Measurements from ENCODE around the gene SYPL1. TPM values are rescaled to one million over a fixed set of nuclear protein-coding genes. Genes with fewer than 3 reads are reported as not detected.

Gene SYPL1
- total RNA-seq, 1 experiment from 2014 or later = 78.0 TPM

GRCh38 chr7:106073701-106074100 lies 38.4 kb downstream of the SYPL1 start:
- Histone ChIP-seq H4K20me1 (ENCODE audit: insufficient read depth) (no peaks in the 10 kb centered on the region), H3K9me2 (ENCODE audit: insufficient read depth) (no peaks in the 10 kb centered on the region), H3K4me3 (replicated peaks in 1 of 2; ENCODE audit: low read depth in 1 of 2, low read length in 2 of 2) (no peak overlapping the region), H3K4me2 (ENCODE audit: low read length) (no peak overlapping the region), H3K27ac (ENCODE audit: low read depth, low read length) (no peak overlapping the region), H2AFZ (ENCODE audit: low read depth, low read length, poor library complexity, severe bottlenecking) (no peak overlapping the region), H3K27me3 (ENCODE audit: insufficient read depth, low read length) (no peaks in the 10 kb centered on the region), H3K36me3 (ENCODE audit: control insufficient read depth in 1 of 2, insufficient read depth in 2 of 2, low read length in 2 of 2) (no peaks in the 10 kb centered on the region), H3K9me3 (ENCODE audit: control insufficient read depth in 1 of 2, insufficient read depth in 1 of 2, low read depth in 1 of 2, low read length in 2 of 2) (no peaks in the 10 kb centered on the region), H3K4me1 (ENCODE audit: control insufficient read depth in 1 of 2, insufficient read depth in 2 of 2, low read length in 2 of 2) (no peaks in the 10 kb centered on the region), H3K9ac (ENCODE audit: low read length) (no peak overlapping the region), H3K79me2 (ENCODE audit: insufficient read depth, low read length) (no peaks in the 10 kb centered on the region)
- ATAC-seq (no peak), DNase-seq (ENCODE audit: low read depth, low spot score) (no peak)
- intact Hi-C loops (cut with micrococcal nuclease) = no loop called here
- no TSS peak for BruUV-seq (replicated peaks)
- CTCF ChIA-PET = interaction anchor here (1.2 kb wide), 1 partner anchor 9 kb away, joined by 5 read pairs; no protein-coding TSS in a partner anchor
- POLR2A ChIA-PET = no interaction called here
- RAD21 ChIA-PET (ENCODE audit: low non-redundant PET in 1 of 2, low total read pairs in 2 of 2, uncharacterized antibody in 2 of 2, unreplicated experiment in 2 of 2) = no interaction called here
- TF ChIP-seq CTCF (IDR thresholded peaks at IDR 0.05 in 2 of 3, conservative IDR thresholded peaks at IDR 0.05 in 1 of 3; ENCODE audit: borderline replicate concordance in 1 of 3, insufficient read depth in 1 of 3, low read depth in 2 of 3, low read length in 2 of 3) = no peak
- TF ChIP-seq ZFX (IDR thresholded peaks at IDR 0.05) = no peak
- no peak for TF ChIP-seq POLR2A (IDR thresholded peaks at IDR 0.05; ENCODE audit: borderline replicate concordance, extremely low read depth, insufficient read depth, insufficient read length)
- TF ChIP-seq POLR2AphosphoS5 (IDR thresholded peaks at IDR 0.05; ENCODE audit: low read depth, low read length) = no peak
- TF ChIP-seq SRF (IDR thresholded peaks at IDR 0.05; ENCODE audit: low read depth) = no peak
- no peak for TF ChIP-seq SP1 (IDR thresholded peaks at IDR 0.05; ENCODE audit: low read depth)
- no peak for TF ChIP-seq ZBTB33 (IDR thresholded peaks at IDR 0.05; ENCODE audit: extremely low read depth, insufficient replicate concordance, low read length)
- TF ChIP-seq YY1 (IDR thresholded peaks at IDR 0.05; ENCODE audit: extremely low read depth, insufficient replicate concordance, low read depth, low read length) = no peak
- no peak for TF ChIP-seq ELF1 (IDR thresholded peaks at IDR 0.05; ENCODE audit: borderline replicate concordance, low read depth)
- TF ChIP-seq EGR1 (IDR thresholded peaks at IDR 0.05; ENCODE audit: low read depth) = no peak
- no peak for TF ChIP-seq ZNF274 (IDR thresholded peaks at IDR 0.05; ENCODE audit: low read depth, low read length)
- no peak for TF ChIP-seq SIN3A (IDR thresholded peaks at IDR 0.05; ENCODE audit: low read depth)
- no peak for TF ChIP-seq EZH2phosphoT487 (IDR thresholded peaks at IDR 0.05; ENCODE audit: borderline replicate concordance)
- no peak for TF ChIP-seq ATF3 (IDR thresholded peaks at IDR 0.05)

All from HCT116 (cell line).